GM19023 (cell line): ENCODE data around the gene FCMR.

Experiments used
- ATAC-seq: cut with Tn5 transposase; IDR thresholded peaks from one replicate; pipeline ENCODE4 v1.9.1; 2021; ENCODE audit warnings: mild to moderate bottlenecking, moderate library complexity; ENCODE audit not compliant: unreplicated experiment

Gene FCMR

GRCh38 chr1:206921772-206922265 lies at the start of gene FCMR:
TSS of gene FCMR (minus strand) at chr1:206921941. CDS start at chr1:206921854, 87 bp downstream.
- ATAC-seq = no peak

GRCh38 chr1:206971029-206971655 lies 49.4 kb upstream of the FCMR start:
- ATAC-seq = no peak

GRCh38 chr1:206970446-206970845 lies 48.7 kb upstream of the FCMR start, which contains the start of gene FCAMR:
TSS of gene FCAMR (minus strand) at chr1:206970460. CDS start at chr1:206970125, 335 bp downstream.
- no peak for ATAC-seq

- no peak for ATAC-seq
These were observed 47.3 kb upstream of the FCMR start for GRCh38 chr1:206969090-206969489.

- peak; percentile 46 for ATAC-seq
These were observed 45.5 kb upstream of the FCMR start for GRCh38 chr1:206967096-206967849.

GRCh38 chr1:206965781-206966180 lies 44.0 kb upstream of the FCMR start:
- no peak for ATAC-seq

- ATAC-seq = no peak
These were observed 42.0 kb upstream of the FCMR start for GRCh38 chr1:206963740-206964139.

- no peak for ATAC-seq
These were observed 41.5 kb upstream of the FCMR start for GRCh38 chr1:206963119-206963712.

GRCh38 chr1:206962272-206962671 lies 40.5 kb upstream of the FCMR start:
- ATAC-seq = no peak

- ATAC-seq = no peak
These were observed 39.9 kb upstream of the FCMR start for GRCh38 chr1:206961668-206962067.

- no peak for ATAC-seq
These were observed 39.1 kb upstream of the FCMR start for GRCh38 chr1:206960676-206961386.

GRCh38 chr1:206958144-206958543 lies 36.4 kb upstream of the FCMR start:
- ATAC-seq = no peak

GRCh38 chr1:206957639-206958038 lies 35.9 kb upstream of the FCMR start:
- ATAC-seq = no peak

- peak; percentile 56 for ATAC-seq
These were observed 34.0 kb upstream of the FCMR start for GRCh38 chr1:206955476-206956451.

GRCh38 chr1:206954459-206955342 lies 33.0 kb upstream of the FCMR start:
- ATAC-seq = no peak

GRCh38 chr1:206953626-206954025 lies 31.9 kb upstream of the FCMR start:
- no peak for ATAC-seq

GRCh38 chr1:206953126-206953525 lies 31.4 kb upstream of the FCMR start:
- ATAC-seq = no peak

- ATAC-seq = no peak
These were observed 30.4 kb upstream of the FCMR start for GRCh38 chr1:206952171-206952570.
